Activated CD8-positive, alpha-beta T cell treated with anti-CD3 and anti-CD28 coated beads, Interleukin-2, amount 10 ng/mL, durations not matched to agents 7 days and 5 days (primary cell): ENCODE results near the gene SLC6A15. TPM values are rescaled to one million over a fixed set of nuclear protein-coding genes. Genes with fewer than 3 reads are reported as not detected.

Experiments used
- ATAC-seq: fragments of 150-1000 bp; cut with Tn5 transposase; one replicate; pipeline ENCODE4 v1.10.0; 2021; ENCODE audit warnings: moderate library complexity
- CTCF ChIA-PET: fragments of 350-600 bp; sonication (Branson Sonifier 250); formaldehyde crosslinking; loops from one replicate; lab custom pipeline; 2021; ENCODE audit warnings: antibody characterized with exemption; lab: Charles Lee
- POLR2A ChIA-PET: fragments of 350-600 bp; sonication (Branson Sonifier 250); formaldehyde crosslinking; loops from one replicate; lab custom pipeline; 2021; ENCODE audit warnings: antibody characterized with exemption; lab: Charles Lee
- DNase-seq: peaks from one replicate; pipeline ENCODE4 v3.0.0-alpha.2; 2020
- H3K27ac Mint-ChIP-seq: one replicate; pipeline ENCODE4 v1.8.0; 2021; ENCODE audit warnings: mild to moderate bottlenecking, mixed read lengths
- H3K27me3 Mint-ChIP-seq: one replicate; pipeline ENCODE4 v1.8.0; 2021; ENCODE audit warnings: low read depth, mixed read lengths
- H3K36me3 Mint-ChIP-seq: one replicate; pipeline ENCODE4 v1.8.0; 2021; ENCODE audit warnings: low read depth, mixed read lengths
- H3K4me1 Mint-ChIP-seq: one replicate; pipeline ENCODE4 v1.8.0; 2021; ENCODE audit warnings: low read depth, mixed read lengths
- H3K4me3 Mint-ChIP-seq: one replicate; pipeline ENCODE4 v1.8.0; 2021; ENCODE audit warnings: mild to moderate bottlenecking, mixed read lengths
- H3K9me3 Mint-ChIP-seq: one replicate; pipeline ENCODE4 v1.8.0; 2022; ENCODE audit warnings: mixed read lengths; ENCODE audit not compliant: insufficient read depth
- total RNA-seq, 2 experiments: library from RNA; stranded (reverse); gene quantifications; one replicate each; pipeline ENCODE4 v1.2.3, GENCODE V29; 2021

The SLC6A15 gene
- total RNA-seq, 2 experiments from 2014 or later, result not detected

GRCh38 chr12:84816916-84817695 is 95.5 kb downstream of the SLC6A15 start:
- ATAC-seq (no peak), DNase-seq (no peak)
- Mint-ChIP-seq H3K4me1 (no peaks in the 10 kb centered on the region), H3K36me3 (no peaks in the 10 kb centered on the region), H3K27ac (no peak overlapping the region), H3K9me3 (no peaks in the 10 kb centered on the region), H3K27me3 (no peaks in the 10 kb centered on the region), H3K4me3 (no peak overlapping the region)
- POLR2A ChIA-PET, result no interaction called here
- CTCF ChIA-PET, result no interaction called here

GRCh38 chr12:84814664-84815245 is 97.8 kb downstream of the SLC6A15 start:
- no peak for ATAC-seq
- ChIA-PET CTCF (no interaction called here), POLR2A (no interaction called here)
- Mint-ChIP-seq H3K36me3 (no peaks in the 10 kb centered on the region), H3K9me3 (no peaks in the 10 kb centered on the region), H3K4me3 (no peak overlapping the region), H3K27me3 (no peaks in the 10 kb centered on the region), H3K27ac (no peak overlapping the region), H3K4me1 (no peaks in the 10 kb centered on the region)
- no peak for DNase-seq

GRCh38 chr12:84813780-84814663 is 98.6 kb downstream of the SLC6A15 start:
- DNase-seq (no peak), ATAC-seq (no peak)
- no peak overlapping the region for H3K4me3 Mint-ChIP-seq
- no peaks in the 10 kb centered on the region for H3K9me3 Mint-ChIP-seq
- H3K27ac Mint-ChIP-seq, result no peak overlapping the region
- no peaks in the 10 kb centered on the region for H3K4me1 Mint-ChIP-seq
- ChIA-PET CTCF (no interaction called here), POLR2A (no interaction called here)
- no peaks in the 10 kb centered on the region for H3K27me3 Mint-ChIP-seq
- no peaks in the 10 kb centered on the region for H3K36me3 Mint-ChIP-seq

GRCh38 chr12:84811291-84811690 is 101.3 kb downstream of the SLC6A15 start:
- no peaks in the 10 kb centered on the region for H3K27me3 Mint-ChIP-seq
- CTCF ChIA-PET, result no interaction called here

GRCh38 chr12:84810611-84811010 is 102.0 kb downstream of the SLC6A15 start:
- H3K4me1 Mint-ChIP-seq, result no peaks in the 10 kb centered on the region
- no peaks in the 10 kb centered on the region for H3K27me3 Mint-ChIP-seq
- no peak for ATAC-seq
- H3K27ac Mint-ChIP-seq, result no peak overlapping the region
- H3K4me3 Mint-ChIP-seq, result no peak overlapping the region
- DNase-seq, result no peak
- no peaks in the 10 kb centered on the region for H3K36me3 Mint-ChIP-seq
- POLR2A ChIA-PET, result no interaction called here
- CTCF ChIA-PET, result no interaction called here
- H3K9me3 Mint-ChIP-seq, result no peaks in the 10 kb centered on the region

More at GRCh38 chr12:84811291-84811690, 101.3 kb downstream of the SLC6A15 start:
- Mint-ChIP-seq H3K4me3 (no peak overlapping the region), H3K27ac (no peak overlapping the region), H3K9me3 (no peaks in the 10 kb centered on the region), H3K36me3 (no peaks in the 10 kb centered on the region), H3K4me1 (no peaks in the 10 kb centered on the region)
- no peak for ATAC-seq
- DNase-seq, result no peak
- POLR2A ChIA-PET, result no interaction called here

Other genes with a start within 250 kb of the SLC6A15 start
- not detected for gene TSPAN19, start 123.5 kb upstream of the SLC6A15 start, total RNA-seq
- gene LRRIQ1, start 123.6 kb upstream of the SLC6A15 start, total RNA-seq, result not detected